ENCODE data around the gene HAGHL.
"Not testable (repeated sequence)": the region's sequence is repeated elsewhere in the genome, so short reads cannot be mapped to it uniquely, and the experiment has no call there.

HAGHL gene

GRCh38 chr16:689175-689897 is 37.6 kb upstream of the HAGHL start:
- no peak for DNase-seq

GRCh38 chr16:691242-691641 is 35.7 kb upstream of the HAGHL start:
- not testable (repeated sequence) for DNase-seq

GRCh38 chr16:692356-693108 is 34.4 kb upstream of the HAGHL start:
- no peak for DNase-seq

- no peak for DNase-seq
These were observed 33.5 kb upstream of the HAGHL start for GRCh38 chr16:693364-693763.

- no peak for DNase-seq
These were observed 33.1 kb upstream of the HAGHL start for GRCh38 chr16:693766-694165.

GRCh38 chr16:694187-694862 is 32.6 kb upstream of the HAGHL start:
- DNase-seq, result no peak

GRCh38 chr16:694863-695354 is 32.0 kb upstream of the HAGHL start:
- DNase-seq, result no peak

GRCh38 chr16:695355-696089 is 31.4 kb upstream of the HAGHL start:
- no peak for DNase-seq

- DNase-seq, result no peak
These were observed 27.8 kb upstream of the HAGHL start for GRCh38 chr16:698911-699671.

- DNase-seq, result no peak
These were observed 26.0 kb upstream of the HAGHL start for GRCh38 chr16:700684-701584.

- DNase-seq, result no peak
These were observed 24.6 kb upstream of the HAGHL start for GRCh38 chr16:702341-702740.

- DNase-seq, result no peak
These were observed 23.5 kb upstream of the HAGHL start for GRCh38 chr16:703406-703805.

- no peak for DNase-seq
These were observed 22.9 kb upstream of the HAGHL start for GRCh38 chr16:704047-704446.

GRCh38 chr16:704552-705380 is 22.1 kb upstream of the HAGHL start:
- DNase-seq, result no peak

- peak; percentile 39 to 41 for DNase-seq
These were observed 21.3 kb upstream of the HAGHL start, which contains the start of gene FBXL16 for GRCh38 chr16:705431-706188. Gene FBXL16, minus strand, starts transcription at chr16:705801. Its CDS starts 8,396 bp downstream, at chr16:697405.

GRCh38 chr16:706189-707061 is 20.5 kb upstream of the HAGHL start:
- no peak for DNase-seq

GRCh38 chr16:707062-707538 is 19.8 kb upstream of the HAGHL start:
- DNase-seq, result no peak

- DNase-seq, result no peak
These were observed 18.9 kb upstream of the HAGHL start for GRCh38 chr16:708019-708418.
